Iris pigment epithelial cell (primary cell): ENCODE results near the gene KIF5B.
A peak's percentile ranks its signal among the peaks of the same experiment; 100 is the strongest.
"Not testable (repeated sequence)": the region's sequence is repeated elsewhere in the genome, so short reads cannot be mapped to it uniquely, and the experiment has no call there.

Experiments
- DNase-seq: peaks from one replicate; pipeline ENCODE4 v3.0.0-alpha.2; 2011; ENCODE audit warnings: low read depth

The KIF5B gene

DNA sequence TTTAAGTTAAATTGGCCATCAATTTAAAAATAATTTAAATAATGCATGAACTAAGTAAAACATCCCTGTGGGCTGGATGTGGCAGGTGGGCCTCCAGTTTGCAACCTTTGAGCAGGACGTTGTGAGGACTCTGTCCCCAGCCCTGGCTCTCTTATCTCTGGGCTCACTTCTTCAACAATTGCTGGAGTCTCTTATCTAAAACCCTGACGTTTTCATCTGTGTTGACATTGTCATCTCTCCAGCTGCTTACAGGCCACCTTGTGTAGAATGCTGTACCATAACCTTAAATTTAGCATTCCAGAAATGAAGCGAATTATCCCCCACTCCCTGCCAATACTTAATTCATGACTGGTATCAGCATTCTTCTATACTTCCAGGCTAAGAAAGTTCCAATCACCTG is 3.2 kb upstream of the KIF5B start:
- DNase-seq, result no peak

DNA sequence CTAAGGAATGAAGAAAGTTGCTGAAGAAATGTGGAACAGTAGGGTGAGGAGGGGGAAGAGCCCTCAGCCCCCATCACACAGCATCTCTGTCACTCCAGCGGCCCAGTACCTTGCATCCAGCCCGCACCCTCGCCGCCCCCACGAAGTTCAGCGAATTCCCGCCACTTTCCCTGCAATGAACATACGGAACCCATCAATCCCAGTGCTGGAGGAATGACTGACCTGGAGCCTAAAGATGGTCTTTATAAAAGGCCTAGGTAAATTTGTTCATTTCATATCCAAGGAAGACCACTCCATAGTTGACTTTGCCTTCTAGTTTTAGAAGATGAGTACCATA is 779 bp upstream of the KIF5B start:
- DNase-seq, result no peak

DNA sequence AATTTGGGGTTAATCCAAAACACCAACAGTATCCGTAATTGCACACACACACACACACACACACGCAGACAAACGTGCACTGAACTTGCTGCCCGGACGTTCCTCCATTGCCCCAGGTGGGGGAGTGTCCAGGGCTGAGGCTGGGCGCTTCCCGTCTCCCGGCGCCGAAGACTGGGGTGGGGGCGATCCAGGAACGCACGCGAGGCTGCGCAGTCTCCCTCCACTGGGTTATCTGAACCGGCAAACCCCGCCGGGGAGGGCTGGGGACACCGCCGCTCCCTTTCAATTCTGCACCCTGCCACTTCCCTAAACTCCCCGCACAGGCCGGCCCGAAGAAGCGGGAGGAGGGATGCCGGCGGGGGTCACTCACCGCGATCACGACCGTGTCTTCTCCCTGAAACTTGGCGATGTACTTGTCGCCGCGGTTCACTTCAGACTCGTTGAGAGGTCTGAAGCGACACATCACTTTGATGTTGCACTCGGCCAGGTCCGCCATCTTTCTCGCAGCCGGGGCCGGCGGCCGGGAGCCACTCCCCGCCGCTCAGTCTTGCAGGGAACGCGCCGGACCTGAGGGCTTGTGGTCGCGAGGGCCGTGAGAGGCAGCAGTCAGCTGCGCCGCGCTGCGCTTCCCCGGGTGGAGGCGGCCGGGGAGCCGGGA is 618 bp downstream of the KIF5B start:
- peak; percentile 57 for DNase-seq

DNA sequence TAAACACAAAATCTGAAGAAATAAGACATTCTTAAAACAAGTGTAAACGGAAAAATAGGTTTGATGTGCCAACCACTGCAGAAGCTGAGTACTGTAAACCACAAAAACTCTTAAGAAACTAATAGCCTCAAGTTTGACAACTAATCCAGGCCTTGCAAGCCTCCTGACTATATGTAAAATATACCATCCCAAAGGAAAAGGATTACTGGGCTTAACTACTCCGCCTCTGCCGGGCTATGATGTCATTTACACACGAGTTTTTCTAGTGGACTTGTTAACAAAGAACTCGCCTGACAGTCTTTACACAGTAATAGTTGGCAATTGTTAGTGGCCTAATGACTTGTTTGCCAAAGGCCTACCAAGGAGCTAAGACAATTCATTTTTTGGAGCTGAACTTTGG is 2.1 kb downstream of the KIF5B start:
- peak; percentile 84 for DNase-seq

DNA sequence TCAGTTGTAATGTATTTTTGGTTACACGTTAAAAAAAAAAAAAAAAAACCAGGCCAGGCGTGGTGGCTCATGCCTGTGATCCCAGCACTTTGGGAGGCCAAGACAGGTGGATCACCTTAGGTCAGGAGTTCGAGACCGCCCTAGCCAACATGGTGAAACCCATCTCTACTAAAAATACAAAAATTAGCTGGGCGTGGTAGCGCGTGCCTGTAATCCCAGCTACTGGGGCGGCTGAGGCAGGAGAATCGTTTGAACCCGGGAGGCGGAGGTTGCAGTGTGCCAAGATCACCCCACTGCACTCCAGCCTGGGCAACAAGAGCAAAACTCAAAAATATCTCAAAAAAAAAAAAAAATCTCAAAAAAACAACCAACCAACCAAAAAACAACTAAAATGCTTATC is 2.8 kb downstream of the KIF5B start:
- DNase-seq, result not testable (repeated sequence)

DNA sequence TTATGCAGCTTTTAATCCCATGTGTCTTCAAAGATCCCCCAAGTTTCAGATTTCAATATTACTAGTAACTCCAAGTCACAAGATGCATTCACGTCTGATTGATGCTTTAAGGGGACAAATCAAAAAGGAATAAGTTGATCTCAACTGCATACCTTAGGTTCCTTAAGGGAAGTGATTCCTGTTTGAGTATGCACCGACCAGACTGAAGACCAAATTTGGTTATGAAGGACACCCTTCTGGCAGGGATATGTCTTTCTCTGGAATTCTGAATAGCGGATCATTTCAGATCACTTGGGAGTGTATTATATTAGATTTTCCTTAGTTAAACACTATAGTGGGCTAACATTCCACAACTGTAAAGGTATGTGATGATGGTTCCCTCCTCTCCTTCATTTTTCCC is 4.3 kb downstream of the KIF5B start:
- no peak for DNase-seq

DNA sequence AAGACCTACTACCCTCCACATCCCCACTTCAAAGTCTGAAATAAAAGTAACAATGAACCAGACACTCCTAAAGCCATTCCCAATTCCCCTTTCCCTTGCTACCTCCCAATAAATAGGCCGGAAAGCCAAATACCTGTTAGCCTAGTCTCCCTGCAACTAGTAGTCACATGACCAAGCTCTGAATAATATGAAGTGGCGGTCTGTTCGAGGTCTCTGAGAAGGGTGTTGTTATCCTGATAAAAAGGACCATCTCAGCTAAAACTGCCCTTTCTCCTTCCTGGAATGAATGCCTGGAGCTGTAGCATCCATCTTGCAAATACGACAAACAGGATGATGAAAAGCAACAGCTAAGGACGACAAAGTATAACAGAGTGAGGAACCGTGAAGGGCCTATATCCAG is 6.0 kb downstream of the KIF5B start:
- DNase-seq, result no peak

DNA sequence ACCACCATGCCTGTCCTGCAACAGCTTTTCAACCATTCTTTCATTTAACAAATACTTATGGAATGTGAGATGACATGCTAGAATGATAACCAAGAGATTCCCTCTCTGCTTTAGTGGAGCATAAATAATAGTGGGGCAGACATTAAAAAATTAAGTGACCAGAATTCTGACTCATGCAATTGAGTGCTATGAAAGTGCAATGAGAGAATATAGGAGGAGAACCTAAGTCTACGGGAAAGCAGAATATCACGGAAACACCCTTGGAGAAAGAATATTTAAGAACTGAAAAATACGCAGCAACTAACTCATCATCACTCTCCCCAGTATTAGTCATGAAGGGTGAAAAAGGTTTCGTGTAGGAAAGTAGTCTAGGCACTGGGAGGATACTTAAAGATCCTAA is 7.1 kb downstream of the KIF5B start:
- DNase-seq, result peak; percentile 21

DNA sequence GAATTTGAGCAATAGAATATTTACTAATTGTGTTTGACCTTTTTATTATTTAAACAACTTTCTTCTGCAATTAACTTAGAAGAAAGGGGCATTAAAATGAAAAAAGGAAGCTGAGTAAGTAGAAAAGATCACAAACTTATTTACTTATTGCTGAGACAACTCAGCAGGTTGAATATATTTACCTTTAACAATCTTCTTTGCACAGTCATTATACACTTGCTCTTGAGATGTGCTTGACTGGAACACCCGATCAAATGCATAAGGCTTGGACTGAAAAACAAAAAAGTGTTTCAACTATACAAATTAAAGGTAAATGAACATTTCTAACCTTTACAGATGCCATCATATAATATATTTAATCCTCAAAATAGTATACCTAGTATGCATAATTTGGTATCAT is 7.9 kb downstream of the KIF5B start:
- no peak for DNase-seq

DNA sequence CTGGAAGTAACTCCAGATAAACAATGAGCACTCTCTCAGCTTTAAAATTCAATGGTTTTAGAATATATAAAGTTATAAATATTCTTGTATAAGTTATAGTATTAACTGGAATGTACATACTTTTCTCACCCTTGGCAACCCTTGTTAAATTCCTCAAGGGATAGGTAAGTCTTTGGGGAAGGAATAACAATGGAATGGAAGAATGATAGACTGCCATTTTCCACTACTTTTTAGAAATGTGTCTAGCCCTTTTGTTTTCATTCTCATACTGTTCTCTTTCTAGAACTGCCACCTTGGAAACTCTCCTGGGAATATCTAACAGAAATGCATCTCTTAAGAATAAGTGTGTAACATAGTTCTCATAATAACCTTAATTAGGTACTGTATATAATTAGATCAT is 8.3 kb downstream of the KIF5B start:
- DNase-seq, result no peak

DNA sequence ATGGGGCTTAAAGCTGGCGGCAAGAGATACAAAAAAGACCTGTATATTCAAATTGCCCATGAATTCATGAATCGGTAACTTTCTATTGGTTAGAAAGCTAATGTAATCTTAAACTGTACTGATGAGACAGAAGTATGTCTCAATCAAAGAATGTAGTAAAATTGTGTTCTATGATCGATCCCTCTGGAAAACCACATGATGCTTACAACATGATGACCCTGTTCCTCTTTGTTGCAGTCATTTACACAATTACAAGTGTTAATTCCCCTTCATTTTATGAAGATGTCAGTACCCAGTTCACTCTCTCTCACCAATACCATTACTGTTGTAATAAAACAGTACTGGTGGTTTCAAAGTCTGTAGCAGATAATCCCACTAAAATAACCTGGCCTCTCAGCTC is 10.1 kb downstream of the KIF5B start:
- DNase-seq, result no peak

DNA sequence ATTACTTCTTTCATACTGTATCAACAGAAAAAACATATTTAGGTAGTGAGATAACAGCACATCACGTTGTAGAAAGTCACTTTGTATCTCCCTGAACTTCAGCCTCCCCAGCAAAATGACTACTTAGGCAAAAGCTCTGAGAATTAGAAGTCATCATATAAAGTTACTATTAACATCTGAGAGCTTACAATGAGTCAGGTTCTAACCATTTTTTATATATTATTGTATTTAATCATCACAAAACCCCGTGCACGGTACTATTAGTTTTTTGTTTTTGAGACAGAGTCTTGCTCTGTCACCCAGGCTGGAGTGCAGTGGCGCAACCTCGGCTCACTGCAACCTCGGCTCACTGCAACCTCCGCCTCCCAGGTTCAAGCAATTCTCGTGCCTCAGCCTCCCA is 13.5 kb downstream of the KIF5B start:
- peak; percentile 75 for DNase-seq

DNA sequence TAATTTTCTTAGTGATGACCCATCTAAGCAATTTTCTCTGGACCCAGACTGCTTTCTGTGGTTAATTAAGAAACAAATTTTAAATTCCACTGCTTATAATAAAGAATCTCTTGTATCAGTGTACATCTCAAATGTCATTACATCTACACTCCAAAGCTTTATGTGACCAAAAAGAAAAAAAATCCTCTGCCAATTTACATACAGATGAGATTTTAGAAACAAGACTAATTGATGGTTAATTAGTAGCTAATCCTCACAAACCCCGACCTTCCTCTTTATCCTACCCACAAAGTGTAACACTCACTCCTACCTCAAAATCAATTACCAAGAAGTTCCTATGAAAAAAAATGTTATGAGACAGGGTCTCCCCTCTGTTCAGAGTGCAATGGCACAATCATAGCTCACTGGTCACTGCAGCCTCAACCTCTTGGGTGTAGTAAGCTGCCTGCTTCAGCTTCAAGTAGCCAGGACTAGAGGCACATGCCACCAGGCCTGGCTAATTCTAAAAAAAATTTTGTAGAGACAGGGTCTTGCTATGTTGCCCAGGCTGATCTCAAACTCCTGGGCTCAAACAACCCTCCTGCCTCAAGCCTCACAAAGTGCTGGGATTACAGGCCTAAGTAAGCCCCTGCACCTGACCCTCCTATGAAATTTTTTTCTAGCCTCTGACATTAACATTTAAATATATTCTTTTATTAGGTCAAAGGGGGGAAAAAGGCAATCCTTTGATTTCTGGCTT is 14.8 kb downstream of the KIF5B start:
- no peak for DNase-seq

DNA sequence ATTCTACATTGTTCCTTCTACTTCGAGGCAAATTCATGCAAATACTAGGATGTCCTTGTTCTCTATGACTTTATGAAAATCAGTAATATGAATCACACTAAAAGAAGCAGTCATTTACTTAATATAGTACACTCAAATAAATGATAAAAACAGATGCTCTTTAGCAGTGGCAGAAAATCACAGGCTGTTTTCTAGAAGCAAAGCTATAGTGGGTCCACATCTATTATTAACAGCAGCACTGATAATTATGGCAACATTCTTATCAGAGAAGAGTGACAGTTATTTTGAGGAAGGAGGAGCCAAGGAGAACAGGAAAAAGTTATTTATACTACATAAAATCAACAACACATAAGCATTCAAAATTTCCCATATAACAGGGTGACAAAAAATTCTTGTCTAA is 16.5 kb downstream of the KIF5B start:
- no peak for DNase-seq

DNA sequence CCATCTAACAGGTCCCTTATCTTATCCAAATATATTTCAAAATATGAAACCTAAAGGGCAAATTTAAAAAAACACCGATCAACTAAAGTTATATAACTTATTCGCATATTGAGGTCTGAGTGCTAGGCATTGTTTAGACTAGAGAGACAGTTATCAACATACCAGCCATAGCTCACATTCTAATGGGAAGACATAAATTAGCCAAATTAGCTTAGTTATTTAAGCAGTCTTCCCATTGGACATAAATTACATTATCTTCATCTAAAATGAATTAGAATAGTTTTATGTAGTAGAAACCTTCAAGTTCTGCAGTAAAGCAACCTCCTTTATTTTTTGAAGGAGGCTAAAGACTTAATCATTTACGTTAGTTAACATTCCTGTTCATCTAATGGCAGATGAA is 17.4 kb downstream of the KIF5B start:
- peak; percentile 25 for DNase-seq

DNA sequence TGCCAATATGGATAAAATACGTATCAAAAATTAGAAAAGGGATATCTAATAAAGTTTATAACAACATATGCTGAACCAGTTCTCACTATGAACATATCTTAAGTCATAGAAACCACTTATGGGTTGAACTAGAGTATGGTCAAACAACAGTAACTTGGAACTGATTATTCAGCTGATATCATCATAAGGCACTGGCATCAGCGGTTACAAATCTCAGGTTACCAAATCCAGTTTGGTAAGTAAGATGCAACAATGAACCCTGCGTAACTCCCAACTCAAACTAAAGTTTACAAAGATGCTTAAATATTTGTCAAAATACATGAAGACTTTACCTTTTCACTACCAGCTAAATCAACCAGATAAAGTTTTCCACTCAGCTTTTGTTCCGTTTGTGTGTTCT is 19.3 kb downstream of the KIF5B start:
- no peak for DNase-seq

DNA sequence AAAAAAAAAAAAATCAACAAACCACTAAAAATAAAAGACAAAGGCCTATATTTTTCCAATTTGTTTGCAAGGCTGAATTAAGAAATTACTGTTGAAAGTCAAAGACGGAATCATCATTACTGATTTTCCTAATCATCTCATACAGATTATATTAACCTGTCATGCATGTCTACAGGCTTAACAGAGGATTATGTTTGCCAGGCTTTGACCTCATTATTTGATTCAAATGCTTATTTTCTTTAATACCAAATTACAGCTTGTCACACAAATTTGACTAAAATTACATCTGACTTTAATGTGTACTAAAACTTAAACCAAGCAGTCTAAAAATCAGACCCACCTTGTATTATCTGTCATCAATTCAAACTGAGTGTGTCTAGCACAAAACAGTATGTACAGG is 21.2 kb downstream of the KIF5B start:
- no peak for DNase-seq

DNA sequence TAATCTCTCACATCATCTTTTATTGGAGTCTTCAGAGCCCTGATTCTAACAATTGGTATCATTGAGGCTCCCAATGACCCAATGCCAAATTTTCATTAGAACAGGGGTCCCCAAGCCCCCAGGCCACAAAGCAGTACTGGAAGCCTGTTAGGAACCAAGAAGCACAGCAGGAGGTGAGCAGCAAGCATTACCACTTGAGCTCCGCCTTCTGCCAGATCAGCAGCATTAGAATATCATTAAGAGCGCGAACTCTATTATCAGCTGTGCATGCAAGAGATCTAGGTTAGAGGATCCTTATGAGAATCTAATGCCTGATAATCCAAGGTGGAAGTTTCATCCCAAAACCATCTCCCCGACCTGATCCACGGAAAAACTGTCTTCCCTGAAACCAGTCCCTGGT is 23.1 kb downstream of the KIF5B start:
- DNase-seq, result no peak

DNA sequence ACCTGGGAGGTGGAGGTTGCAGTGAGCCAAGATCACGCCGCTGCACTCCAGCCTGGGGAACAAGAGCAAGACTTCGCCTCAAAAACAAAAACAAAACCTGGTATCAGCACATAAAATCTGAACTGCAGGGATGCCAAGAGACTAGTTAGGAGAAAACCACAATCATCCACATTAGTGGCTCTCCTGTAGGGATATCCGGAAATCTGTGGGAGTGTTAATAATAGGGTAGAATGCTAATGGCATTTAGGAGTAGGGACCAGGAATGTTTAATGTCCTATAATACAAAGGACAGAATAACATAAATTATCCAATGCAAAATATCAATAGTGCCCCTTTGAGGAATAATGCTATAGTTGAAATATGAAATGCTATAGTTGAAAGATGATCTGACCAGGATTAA is 24.3 kb downstream of the KIF5B start:
- no peak for DNase-seq

DNA sequence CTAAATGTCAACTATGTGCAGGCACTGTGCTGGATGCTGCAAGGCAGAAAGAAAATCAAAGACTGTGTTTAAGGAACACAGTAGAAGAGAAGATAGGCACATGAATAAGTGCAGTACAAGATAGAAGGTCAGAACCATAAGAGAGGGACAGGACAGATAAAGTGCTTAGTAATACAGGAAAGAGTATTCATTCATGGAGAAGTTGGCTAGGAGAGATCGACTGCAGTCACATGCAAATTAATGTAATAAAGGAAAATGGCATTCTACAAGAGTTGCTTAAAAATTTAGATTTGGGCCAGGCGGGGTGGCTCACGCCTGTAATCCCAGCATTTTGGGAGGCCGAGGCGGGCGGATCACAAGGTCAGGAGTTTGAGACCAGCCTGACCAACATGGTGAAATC is 24.8 kb downstream of the KIF5B start:
- no peak for DNase-seq

DNA sequence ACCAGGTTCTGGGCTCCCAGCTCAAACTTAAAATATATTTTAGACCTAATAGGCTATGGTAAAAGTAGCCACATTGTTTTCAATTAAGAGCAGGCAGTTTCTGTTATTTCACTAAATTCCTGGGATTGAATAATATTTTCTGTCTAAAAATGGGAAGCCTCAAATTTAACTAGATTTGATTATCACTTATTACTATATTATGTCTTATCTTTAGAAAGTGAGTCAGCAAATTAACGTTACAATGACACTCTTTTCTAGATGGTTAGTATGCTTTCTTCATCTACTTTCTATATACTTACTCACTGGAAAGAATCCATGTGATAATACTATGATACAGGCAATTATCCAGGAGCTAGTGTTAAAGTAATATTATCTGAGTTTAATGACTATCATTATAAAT is 27.5 kb downstream of the KIF5B start:
- no peak for DNase-seq

DNA sequence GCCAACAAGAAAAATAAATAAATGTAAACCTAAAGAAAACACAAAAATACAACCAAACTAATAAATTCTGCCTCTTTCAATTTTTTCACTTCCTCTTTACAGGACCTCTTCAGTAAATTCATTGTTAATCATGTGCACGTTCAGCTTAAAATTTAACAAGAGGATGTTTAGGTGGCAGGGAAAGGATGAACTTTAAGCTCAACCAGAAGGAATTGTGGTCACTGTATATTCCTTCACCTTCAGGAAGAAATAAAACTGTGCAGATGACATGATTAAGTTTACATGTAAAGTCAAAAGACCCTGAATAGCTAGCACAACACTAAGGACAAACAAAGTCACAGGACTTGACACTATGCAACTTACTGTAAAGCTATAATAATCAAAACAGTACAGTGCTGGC is 33.0 kb downstream of the KIF5B start:
- DNase-seq, result no peak

DNA sequence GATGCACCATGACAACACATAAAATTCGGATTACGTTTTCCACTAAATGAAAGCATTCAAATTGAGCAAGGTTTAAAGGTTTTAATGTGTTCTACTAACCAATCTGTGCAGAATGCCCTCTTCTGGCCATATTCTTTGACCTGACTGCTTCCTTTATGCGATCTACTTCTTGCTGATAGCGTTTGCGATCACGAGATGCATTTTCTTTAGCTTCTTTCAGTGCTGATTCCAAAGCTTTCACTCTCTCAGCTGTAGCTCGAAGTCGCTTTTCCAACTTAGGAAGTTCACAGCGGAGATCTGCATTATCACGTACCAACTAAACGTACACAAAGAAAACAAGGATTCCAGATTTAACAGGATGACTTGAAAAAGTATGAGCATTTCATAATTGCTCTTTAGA is 39.2 kb downstream of the KIF5B start:
- DNase-seq, result no peak

DNA sequence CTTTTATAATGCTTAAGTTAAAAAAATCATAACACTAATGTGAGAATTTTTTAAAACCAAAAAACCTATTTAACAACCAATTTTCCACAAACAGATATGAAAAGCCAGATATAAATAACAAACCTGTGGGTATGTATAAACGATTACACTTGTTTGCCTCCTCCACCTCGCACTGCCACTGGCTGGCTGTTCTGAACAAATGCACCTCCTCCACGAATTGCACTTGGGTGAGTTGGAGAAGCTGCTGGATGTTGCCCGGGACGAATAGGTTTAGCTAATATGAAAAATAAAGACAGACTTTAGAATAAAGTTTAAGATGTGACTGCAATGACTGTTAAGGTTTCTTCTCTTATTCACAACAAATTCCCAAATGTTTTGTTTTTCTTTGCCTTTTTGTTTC is 40.8 kb downstream of the KIF5B start:
- DNase-seq, result no peak
